Endodermal cell (in vitro differentiated cells): ENCODE results near the gene DAPK1. TPM values are rescaled to one million over a fixed set of nuclear protein-coding genes. Genes with fewer than 3 reads are reported as not detected.

Experiments used
- DNase-seq: peaks from one replicate; pipeline ENCODE4 v3.0.0-alpha.2; 2017
- H3K27ac ChIP-seq: 2 replicates; pipeline ENCODE4 v1.5.1; 2013; ENCODE audit warnings: mild to moderate bottlenecking, low read depth, low read length, moderate library complexity
- H3K27me3 ChIP-seq: 2 replicates; pipeline ENCODE4 v1.6.1; 2013; ENCODE audit warnings: mild to moderate bottlenecking, low read length, moderate library complexity; ENCODE audit not compliant: insufficient read depth, control insufficient read depth, poor library complexity, severe bottlenecking
- H3K36me3 ChIP-seq: 2 replicates; pipeline ENCODE4 v1.7.0; 2013; ENCODE audit warnings: mild to moderate bottlenecking, low read length, moderate library complexity; ENCODE audit not compliant: control insufficient read depth, insufficient read depth
- H3K4me1 ChIP-seq: one replicate; pipeline ENCODE4 v1.7.0; 2013; ENCODE audit warnings: low read length; ENCODE audit not compliant: control insufficient read depth, insufficient read depth
- H3K4me3 ChIP-seq: 2 replicates; pipeline ENCODE4 v1.5.1; 2013; ENCODE audit warnings: mild to moderate bottlenecking, low read length, moderate library complexity
- H3K9ac ChIP-seq: 2 replicates; pipeline ENCODE4 v1.6.1; 2013; ENCODE audit warnings: mild to moderate bottlenecking, low read length, moderate library complexity; ENCODE audit not compliant: poor library complexity, severe bottlenecking; ENCODE audit errors: extremely low read depth
- H3K9me3 ChIP-seq: 2 replicates; pipeline ENCODE4 v1.6.1; 2013; ENCODE audit warnings: mild to moderate bottlenecking, low read length, moderate library complexity; ENCODE audit not compliant: control insufficient read depth
- H3K27ac Mint-ChIP-seq: 2 replicates; pipeline ENCODE4 v1.8.0; 2020; ENCODE audit warnings: mixed read lengths
- H3K27me3 Mint-ChIP-seq: 2 replicates; pipeline ENCODE4 v1.8.0; 2021; ENCODE audit warnings: mild to moderate bottlenecking, mixed read lengths; ENCODE audit not compliant: insufficient read depth
- H3K36me3 Mint-ChIP-seq: 2 replicates; pipeline ENCODE4 v1.8.0; 2020; ENCODE audit warnings: low read depth, mixed read lengths
- H3K4me1 Mint-ChIP-seq: 2 replicates; pipeline ENCODE4 v1.8.0; 2020; ENCODE audit warnings: mixed read lengths
- H3K4me3 Mint-ChIP-seq: 2 replicates; pipeline ENCODE4 v1.8.0; 2020; ENCODE audit warnings: mild to moderate bottlenecking, moderate library complexity, mixed read lengths
- H3K9me3 Mint-ChIP-seq: 2 replicates; pipeline ENCODE4 v1.8.0; 2020; ENCODE audit warnings: mild to moderate bottlenecking, mixed read lengths
- CTCF ChIP-seq: fragments of 200-600 bp; sonication (generic); conservative IDR thresholded peaks from 2 replicates; pipeline ENCODE4 v1.5.0; 2021; ENCODE audit warnings: antibody characterized with exemption, mild to moderate bottlenecking
- WGBS, 2 experiments: methylation state at CpG; one replicate each; pipeline versions ENCODE4 v1.1.5 to v1.1.7; 2013; ENCODE audit warnings: missing lambda C conversion rate in 2 of 2, mixed read lengths in 1 of 2; ENCODE audit not compliant: insufficient coverage in 1 of 2, insufficient read length in 1 of 2; 5-methylcytosine and 5-hydroxymethylcytosine counted together
- total RNA-seq, 2 donors: library from RNA; stranded (reverse); fragmentation: NEBNext Ultra II Directional in 1 of 2; extraction: Animal tissue kit (Norgen Biotek cat#: 25700) in 1 of 2; gene quantifications; 2 replicates in 1 of 2; 3 replicates in 1 of 2; pipeline ENCODE4 v1.2.1, GENCODE V29; 2021

The DAPK1 gene
- total RNA-seq, 2 donors from 2014 or later = 117 to 139 TPM

GRCh38 chr9:87646546-87646945 lies 148.9 kb downstream of the DAPK1 start:
- no peak overlapping the region for H3K4me3 Mint-ChIP-seq
- no peaks in the 10 kb centered on the region for H3K9me3 ChIP-seq
- H3K4me3 ChIP-seq = no peak overlapping the region
- H3K9me3 Mint-ChIP-seq = no peaks in the 10 kb centered on the region
- no peak overlapping the region for H3K9ac ChIP-seq
- H3K4me1 Mint-ChIP-seq = peaks cover 32% of the 10 kb centered on the region
- H3K27me3 ChIP-seq = no peaks in the 10 kb centered on the region
- TF ChIP-seq CTCF = no peak
- no peak overlapping the region for H3K27ac Mint-ChIP-seq
- H3K27me3 Mint-ChIP-seq = no peaks in the 10 kb centered on the region
- H3K36me3 ChIP-seq = peaks cover 77% of the 10 kb centered on the region
- H3K36me3 Mint-ChIP-seq = peaks cover 62% of the 10 kb centered on the region
- H3K27ac ChIP-seq = no peak overlapping the region
- no peak for DNase-seq
- peaks cover 18% of the 10 kb centered on the region for H3K4me1 ChIP-seq
- 97 to 100% methylated on average over 2 to 3 of the region's 3 CpGs for WGBS, 2 experiments

GRCh38 chr9:87647114-87647513 lies 149.4 kb downstream of the DAPK1 start:
- Mint-ChIP-seq H3K4me1 (peaks cover 32% of the 10 kb centered on the region), H3K4me3 (no peak overlapping the region), H3K36me3 (peaks cover 57% of the 10 kb centered on the region), H3K27me3 (no peaks in the 10 kb centered on the region), H3K9me3 (no peaks in the 10 kb centered on the region), H3K27ac (no peak overlapping the region)
- TF ChIP-seq CTCF = no peak
- no peak overlapping the region for H3K9ac ChIP-seq
- 86 to 91% methylated on average over 8 of the region's 8 CpGs for WGBS, 2 experiments
- peaks cover 73% of the 10 kb centered on the region for H3K36me3 ChIP-seq
- no peak overlapping the region for H3K27ac ChIP-seq
- DNase-seq = no peak
- H3K4me1 ChIP-seq = peaks cover 18% of the 10 kb centered on the region
- no peaks in the 10 kb centered on the region for H3K27me3 ChIP-seq
- no peaks in the 10 kb centered on the region for H3K9me3 ChIP-seq
- no peak overlapping the region for H3K4me3 ChIP-seq

- Mint-ChIP-seq H3K4me1 (peaks cover 21% of the 10 kb centered on the region), H3K4me3 (no peak overlapping the region), H3K9me3 (no peaks in the 10 kb centered on the region), H3K27ac (no peak overlapping the region), H3K27me3 (no peaks in the 10 kb centered on the region), H3K36me3 (peaks cover 60% of the 10 kb centered on the region)
- no peak overlapping the region for H3K9ac ChIP-seq
- peaks cover 66% of the 10 kb centered on the region for H3K36me3 ChIP-seq
- no peak for DNase-seq
- no peak overlapping the region for H3K27ac ChIP-seq
- TF ChIP-seq CTCF = no peak
- H3K27me3 ChIP-seq = no peaks in the 10 kb centered on the region
- H3K4me3 ChIP-seq = no peak overlapping the region
- no peaks in the 10 kb centered on the region for H3K9me3 ChIP-seq
- H3K4me1 ChIP-seq = peaks cover 12% of the 10 kb centered on the region
- WGBS, 2 experiments = 94 to 100% methylated on average over 6 to 7 of the region's 7 CpGs
Observed at GRCh38 chr9:87648606-87649005, 150.9 kb downstream of the DAPK1 start.
